Measurements from ENCODE around the gene ADM5.

- no peak for TF ChIP-seq CTCF (IDR thresholded peaks at IDR 0.05 in 8 of 11, conservative IDR thresholded peaks at IDR 0.05 in 3 of 11)
- no peak for TF ChIP-seq POLR2A (IDR thresholded peaks at IDR 0.05)
Measured at GRCh38 chr19:49678985-49679770, 10.2 kb upstream of the ADM5 start.

Data from spleen (tissue), 7 donors.